OCI-LY7 (cell line): ENCODE data around the gene ATP2A3. TPM values are rescaled to one million over a fixed set of nuclear protein-coding genes. Genes with fewer than 3 reads are reported as not detected.
A peak's percentile ranks its signal among the peaks of the same experiment; 100 is the strongest.

ENCODE experiments used
- BruUV-seq: library from RNA; stranded (reverse); fragments of 400-500 nt; replicated peaks from 2 replicates; lab custom pipeline; 2021; lab: Mats Ljungman, UMichigan
- CTCF ChIA-PET: fragments of 300-600 bp; sonication (Branson Sonifier 250); formaldehyde crosslinking; loops from one replicate; lab custom pipeline; 2022; ENCODE audit warnings: antibody characterized with exemption; ENCODE audit not compliant: unreplicated experiment; lab: Charles Lee
- POLR2A ChIA-PET: fragments of 300-600 bp; sonication (Branson Sonifier 250); formaldehyde crosslinking; loops from one replicate; lab custom pipeline; 2022; ENCODE audit warnings: antibody characterized with exemption; lab: Charles Lee
- DNase-seq: peaks from one replicate; pipeline ENCODE4 v3.0.0-alpha.2; 2015; ENCODE audit warnings: low spot score
- H2AFZ ChIP-seq: fragments of 200-600 bp; sonication (generic), shearing (Covaris generic); 2 replicates; pipeline ENCODE4 v1.6.1; 2014; ENCODE audit warnings: mild to moderate bottlenecking, antibody characterized with exemption, low read length, moderate library complexity
- H3K27ac ChIP-seq: fragments of 200-600 bp; sonication (generic); 2 replicates; pipeline ENCODE4 v1.5.1; 2014; ENCODE audit warnings: mixed run types, low read depth, mild to moderate bottlenecking, moderate library complexity, low read length, inconsistent platforms; ENCODE audit not compliant: poor library complexity, severe bottlenecking
- H3K36me3 ChIP-seq: fragments of 200-600 bp; sonication (generic); 2 replicates; pipeline ENCODE4 v1.6.1; 2014; ENCODE audit warnings: mild to moderate bottlenecking, antibody characterized with exemption, low read length, moderate library complexity, mixed read lengths; ENCODE audit not compliant: insufficient read depth
- H3K4me1 ChIP-seq: fragments of 200-600 bp; sonication (generic); 2 replicates; pipeline ENCODE4 v1.5.1; 2014; ENCODE audit warnings: mild to moderate bottlenecking, low read length; ENCODE audit not compliant: insufficient read depth, poor library complexity, severe bottlenecking
- H3K4me2 ChIP-seq: fragments of 200-600 bp; sonication (generic); 2 replicates; pipeline ENCODE4 v1.6.1; 2014; ENCODE audit warnings: mild to moderate bottlenecking, low read length
- H3K4me3 ChIP-seq: fragments of 200-600 bp; sonication (generic); 2 replicates; pipeline ENCODE4 v1.5.1; 2014; ENCODE audit warnings: mild to moderate bottlenecking, low read depth, low read length; ENCODE audit not compliant: poor library complexity, severe bottlenecking
- H3K79me2 ChIP-seq: fragments of 200-600 bp; sonication (generic); 2 replicates; pipeline ENCODE4 v1.6.1; 2016; ENCODE audit warnings: low read depth, mild to moderate bottlenecking, low read length, moderate library complexity, mixed read lengths; ENCODE audit not compliant: insufficient read depth
- H3K9me2 ChIP-seq: fragments of 200-600 bp; sonication (generic); 2 replicates; pipeline ENCODE4 v1.6.1; 2016; ENCODE audit warnings: mild to moderate bottlenecking, low read length, mixed read lengths; ENCODE audit not compliant: insufficient read depth
- H3K9me3 ChIP-seq: fragments of 200-600 bp; sonication (generic); 2 replicates; pipeline ENCODE4 v1.6.1; 2014; ENCODE audit warnings: mild to moderate bottlenecking, mixed run types, low read length, mixed read lengths
- H4K20me1 ChIP-seq: fragments of 200-600 bp; sonication (generic); 2 replicates; pipeline ENCODE4 v1.6.1; 2014; ENCODE audit warnings: mild to moderate bottlenecking, antibody characterized with exemption, low read length, moderate library complexity, mixed read lengths; ENCODE audit not compliant: insufficient read depth
- CTCF ChIP-seq: fragments of 200-600 bp; sonication (generic); conservative IDR thresholded peaks from 2 replicates; pipeline ENCODE4 v1.5.1; 2014; ENCODE audit warnings: mild to moderate bottlenecking, antibody characterized with exemption, low read length, moderate library complexity, mixed read lengths
- EZH2phosphoT487 ChIP-seq: fragments of 200-600 bp; sonication (generic); IDR thresholded peaks from 2 replicates; pipeline ENCODE4 v1.6.1; 2018; ENCODE audit warnings: low read depth, borderline replicate concordance, mild to moderate bottlenecking, mixed run types, antibody characterized with exemption, low read length, moderate library complexity, mixed read lengths
- intact Hi-C: fragments of 100-400 bp; cut with micrococcal nuclease; formaldehyde crosslinking; loops from one replicate; pipeline ENCODE4 v1.10.0; 2022; ENCODE audit not compliant: unreplicated experiment
- total RNA-seq, 2 experiments: library from RNA; depleted of rRNA in 1 of 2; stranded (reverse); fragments of >200 nt in 1 of 2; shearing (Covaris generic) in 1 of 2; gene quantifications; 2 replicates each; pipeline ENCODE4 v1.2.3, GENCODE V29; 2014 to 2022

ATP2A3 gene
- total RNA-seq, 2 experiments from 2014 or later, result 108 to 353 TPM

- no peaks in the 10 kb centered on the region for H3K79me2 ChIP-seq
- no peaks in the 10 kb centered on the region for H3K9me3 ChIP-seq
- ChIA-PET POLR2A (interaction anchor here (0.8 kb wide), 1 partner anchor 43 kb away, joined by 3 read pairs; the partner anchor contains the start of gene ATP2A3), CTCF (interaction anchor here (0.6 kb wide), 1 partner anchor 783 kb away, joined by 3 read pairs; no protein-coding TSS in a partner anchor)
- no peak overlapping the region for H3K4me3 ChIP-seq
- DNase-seq, result no peak
- no peaks in the 10 kb centered on the region for H3K9me2 ChIP-seq
- no peak overlapping the region for H3K4me2 ChIP-seq
- peaks cover 63% of the 10 kb centered on the region for H3K36me3 ChIP-seq
- intact Hi-C loops, result no loop called here
- H4K20me1 ChIP-seq, result no peaks in the 10 kb centered on the region
- H3K27ac ChIP-seq, result no peak overlapping the region
- no peak overlapping the region for H2AFZ ChIP-seq
- BruUV-seq, result no TSS peak
- TF ChIP-seq CTCF (no peak), EZH2phosphoT487 (no peak)
- peaks cover 8% of the 10 kb centered on the region for H3K4me1 ChIP-seq
Observed at GRCh38 chr17:4007346-4008081, 43.3 kb upstream of the ATP2A3 start.

GRCh38 chr17:4006745-4007211 lies 42.5 kb upstream of the ATP2A3 start:
- no peak overlapping the region for H3K4me3 ChIP-seq
- H3K27ac ChIP-seq, result no peak overlapping the region
- H3K9me2 ChIP-seq, result no peaks in the 10 kb centered on the region
- peaks cover 55% of the 10 kb centered on the region for H3K36me3 ChIP-seq
- H3K4me2 ChIP-seq, result no peak overlapping the region
- no peaks in the 10 kb centered on the region for H4K20me1 ChIP-seq
- H3K4me1 ChIP-seq, result peaks cover 13% of the 10 kb centered on the region
- ChIA-PET POLR2A (no interaction called here), CTCF (interaction anchor here (0.5 to 1.0 kb wide), 2 partner anchors 63 to 86 kb away, joined by 3 read pairs; no protein-coding TSS in a partner anchor)
- no peak overlapping the region for H2AFZ ChIP-seq
- no peaks in the 10 kb centered on the region for H3K79me2 ChIP-seq
- no peak for DNase-seq
- no peak for TF ChIP-seq EZH2phosphoT487
- TF ChIP-seq CTCF, result no peak
- BruUV-seq, result no TSS peak
- H3K9me3 ChIP-seq, result no peaks in the 10 kb centered on the region
- intact Hi-C loops, result no loop called here

GRCh38 chr17:4006165-4006589 lies 41.9 kb upstream of the ATP2A3 start:
- Histone ChIP-seq H2AFZ (no peak overlapping the region), H3K4me2 (no peak overlapping the region), H3K4me1 (peaks cover 13% of the 10 kb centered on the region), H3K9me2 (no peaks in the 10 kb centered on the region), H4K20me1 (no peaks in the 10 kb centered on the region), H3K9me3 (no peaks in the 10 kb centered on the region), H3K79me2 (no peaks in the 10 kb centered on the region), H3K27ac (no peak overlapping the region), H3K4me3 (no peak overlapping the region), H3K36me3 (peaks cover 51% of the 10 kb centered on the region)
- POLR2A ChIA-PET, result no interaction called here
- DNase-seq, result no peak
- TF ChIP-seq CTCF, result no peak
- TF ChIP-seq EZH2phosphoT487, result no peak
- CTCF ChIA-PET, result interaction anchor here (0.5 to 1.0 kb wide), 2 partner anchors 64 to 85 kb away, joined by 3 read pairs; no protein-coding TSS in a partner anchor
- intact Hi-C loops, result no loop called here
- TSS peak; percentile 42 for BruUV-seq
